Liver (tissue), 9 donors: ENCODE results near the gene LPP. TPM values are rescaled to one million over a fixed set of nuclear protein-coding genes. Genes with fewer than 3 reads are reported as not detected.

Source experiments
- DNase-seq: peaks from one replicate; pipeline ENCODE4 v3.0.0-alpha.2; 2017; ENCODE audit warnings: low spot score
- H3K27ac ChIP-seq, 2 donors: one replicate each; pipeline ENCODE4 v1.7.0; 2013; ENCODE audit warnings: inconsistent platforms in 2 of 2, low read length in 2 of 2, control low read depth in 1 of 2, low read depth in 1 of 2, mild to moderate bottlenecking in 1 of 2
- H3K27me3 ChIP-seq, 4 donors: one replicate each; pipeline versions ENCODE4 v1.6.1 to v1.7.0; 2013; ENCODE audit warnings: low read length in 3 of 4, inconsistent platforms in 1 of 4, mild to moderate bottlenecking in 1 of 4, moderate library complexity in 1 of 4; ENCODE audit not compliant: control insufficient read depth in 4 of 4, insufficient read depth in 4 of 4
- H3K36me3 ChIP-seq, 4 donors: one replicate each; pipeline versions ENCODE4 v1.6.1 to v1.7.0; 2013; ENCODE audit warnings: low read length in 3 of 4, mild to moderate bottlenecking in 3 of 4, low read depth in 1 of 4, moderate library complexity in 1 of 4; ENCODE audit not compliant: control insufficient read depth in 4 of 4, insufficient read depth in 3 of 4
- H3K4me1 ChIP-seq, 4 donors: one replicate each; pipeline versions ENCODE4 v1.6.1 to v1.7.0; 2013; ENCODE audit warnings: low read length in 3 of 4, mild to moderate bottlenecking in 3 of 4, moderate library complexity in 1 of 4; ENCODE audit not compliant: control insufficient read depth in 4 of 4, insufficient read depth in 4 of 4
- H3K4me3 ChIP-seq, 3 donors: one replicate each; pipeline versions ENCODE4 v1.6.1 to v1.7.0; 2013; ENCODE audit warnings: low read length in 3 of 3, control low read depth in 1 of 3, low read depth in 1 of 3, mild to moderate bottlenecking in 1 of 3
- H3K9ac ChIP-seq, 2 donors: one replicate each; pipeline ENCODE4 v1.7.0; 2013; ENCODE audit warnings: low read length in 2 of 2, mild to moderate bottlenecking in 2 of 2, moderate library complexity in 2 of 2, control low read depth in 1 of 2, low read depth in 1 of 2
- H3K9me3 ChIP-seq, 4 donors: one replicate each; pipeline versions ENCODE4 v1.6.1 to v1.7.0; 2013; ENCODE audit warnings: low read length in 3 of 4; ENCODE audit not compliant: control insufficient read depth in 4 of 4
- EGR1 ChIP-seq, 2 donors: IDR thresholded peaks; 2 replicates each; pipeline ENCODE4 v1.6.1; 2016 to 2018; ENCODE audit warnings: antibody characterized with exemption in 2 of 2, low read depth in 2 of 2
- FOXA1 ChIP-seq: IDR thresholded peaks from 2 replicates; pipeline ENCODE4 v1.6.1; 2016; ENCODE audit warnings: antibody characterized with exemption
- FOXA2 ChIP-seq: IDR thresholded peaks from 2 replicates; pipeline ENCODE4 v1.6.1; 2016; ENCODE audit warnings: antibody characterized with exemption
- GABPA ChIP-seq, 2 donors: IDR thresholded peaks in 1 of 2; conservative IDR thresholded peaks in 1 of 2; 2 replicates each; pipeline ENCODE4 v1.6.1; 2016; ENCODE audit warnings: antibody characterized with exemption in 2 of 2, mild to moderate bottlenecking in 1 of 2, moderate library complexity in 1 of 2
- HNF4A ChIP-seq, 2 donors: conservative IDR thresholded peaks; 2 replicates each; pipeline ENCODE4 v1.6.1; 2016; ENCODE audit warnings: antibody characterized with exemption in 2 of 2, mild to moderate bottlenecking in 2 of 2
- HNF4G ChIP-seq: IDR thresholded peaks from 2 replicates; pipeline ENCODE4 v1.6.1; 2016; ENCODE audit warnings: antibody characterized with exemption
- JUND ChIP-seq, 2 donors: IDR thresholded peaks; 2 replicates each; pipeline ENCODE4 v1.6.1; 2016; ENCODE audit warnings: antibody characterized with exemption in 2 of 2
- NR2F2 ChIP-seq: IDR thresholded peaks from 2 replicates; pipeline ENCODE4 v1.6.1; 2016; ENCODE audit warnings: antibody characterized with exemption
- RAD21 ChIP-seq, 2 donors: IDR thresholded peaks; 2 replicates each; pipeline ENCODE4 v1.6.1; 2016; ENCODE audit warnings: antibody characterized with exemption in 2 of 2, mild to moderate bottlenecking in 2 of 2
- RXRA ChIP-seq, 2 donors: IDR thresholded peaks; 2 replicates each; pipeline ENCODE4 v1.6.1; 2017 to 2018; ENCODE audit warnings: antibody characterized with exemption in 2 of 2, mild to moderate bottlenecking in 1 of 2
- SP1 ChIP-seq: IDR thresholded peaks from 2 replicates; pipeline ENCODE4 v1.6.1; 2018; ENCODE audit warnings: antibody characterized with exemption, mild to moderate bottlenecking
- TAF1 ChIP-seq: conservative IDR thresholded peaks from 2 replicates; pipeline ENCODE4 v1.6.1; 2016; ENCODE audit warnings: antibody characterized with exemption, mild to moderate bottlenecking
- YY1 ChIP-seq: IDR thresholded peaks from 2 replicates; pipeline ENCODE4 v1.6.1; 2016; ENCODE audit warnings: antibody characterized with exemption, mild to moderate bottlenecking
- WGBS: extraction: QIAGEN DNeasy Blood & Tissue Kit; methylation state at CpG from one replicate; pipeline ENCODE4 v1.1.7; 2013; 5-methylcytosine and 5-hydroxymethylcytosine counted together
- polyA plus RNA-seq, 2 donors: library from polyadenylated mRNA; stranded (reverse) in 1 of 2; unstranded in 1 of 2; fragments of 200-250 nt in 1 of 2; fragments of >200 nt in 1 of 2; fragmentation: Nextera tagmentation in 1 of 2; extraction: Ambion mirVana in 1 of 2; gene quantifications; one replicate each; pipeline versions ENCODE4 v1.2.1 to v1.2.3, GENCODE V29; 2013 to 2015
- total RNA-seq, 2 donors: library from RNA; depleted of rRNA; stranded (reverse); fragments of >200 nt; gene quantifications; one replicate each; pipeline ENCODE4 v1.2.3, GENCODE V29; 2014
- TF ChIP-seq, protein P1 (sequence below): IDR thresholded peaks from 2 replicates; pipeline ENCODE4 v1.6.1; 2016; ENCODE audit warnings: antibody characterized with exemption
- TF ChIP-seq, protein P2 (sequence below): IDR thresholded peaks from 2 replicates; pipeline ENCODE4 v1.6.1; 2016; ENCODE audit warnings: antibody characterized with exemption
- TF ChIP-seq, protein P3 (sequence below): IDR thresholded peaks from 2 replicates; pipeline ENCODE4 v1.6.1; 2016; ENCODE audit warnings: antibody characterized with exemption, mild to moderate bottlenecking
- TF ChIP-seq, protein P4 (sequence below): fragments of 150-350 bp; IDR thresholded peaks from 2 replicates; pipeline ENCODE4 v1.5.1; 2017; ENCODE audit warnings: improper control_type of control experiment, low read depth, low read length; ENCODE audit not compliant: missing input control
- TF ChIP-seq, protein P5 (sequence below): IDR thresholded peaks from 2 replicates; pipeline ENCODE4 v1.6.1; 2016; ENCODE audit warnings: antibody characterized with exemption
- donor health status: healthy.
- donor health status: healthy.
- donor health status: healthy.
- donor health status: healthy.
- donor health status: healthy.

The LPP gene
- total and polyA plus RNA-seq, 4 donors: 3.3 to 53.7 (median 28.2) TPM

DNA sequence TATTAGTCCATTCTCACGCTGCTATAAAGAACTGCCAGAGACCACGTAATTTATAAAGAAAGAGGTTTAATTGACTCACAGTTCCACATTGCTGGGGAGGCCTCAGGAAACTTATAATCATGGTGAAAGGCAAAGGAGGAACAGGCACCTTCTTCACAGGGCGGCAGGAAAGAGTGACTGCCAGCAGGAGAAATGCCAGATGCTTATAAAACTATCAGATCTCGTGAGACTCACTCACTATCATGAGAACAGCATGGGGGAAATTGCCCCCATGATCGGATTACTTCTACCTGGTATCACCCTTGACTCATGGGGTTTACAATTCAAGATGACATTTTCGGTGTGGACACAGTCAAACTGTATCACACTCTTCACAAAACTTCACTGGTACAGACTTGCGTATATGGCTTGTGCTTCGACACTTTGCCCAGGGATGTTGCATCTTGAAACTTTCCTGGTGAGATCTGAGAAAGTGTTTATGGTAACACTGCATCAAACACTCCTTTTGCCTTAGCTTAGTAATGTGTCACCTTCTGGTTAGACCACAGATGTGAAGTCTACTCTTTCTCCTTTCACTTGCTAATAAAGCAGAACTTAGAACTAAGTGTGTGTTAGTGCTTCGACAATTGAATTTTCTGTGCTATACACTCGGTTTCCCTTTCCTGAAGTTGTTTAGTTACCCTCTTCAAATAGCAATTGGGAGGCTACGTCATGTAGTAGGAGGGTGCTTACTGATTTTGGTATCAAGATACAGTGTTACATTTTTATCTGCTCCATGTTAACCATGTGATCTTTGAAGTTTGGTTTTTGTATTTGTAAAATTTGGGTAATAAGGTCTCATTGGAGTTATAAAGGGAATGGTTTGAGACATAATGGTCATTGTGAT is 185.7 kb downstream of the LPP start:
- TF ChIP-seq TAF1: no peak
- TF ChIP-seq, protein P1, sequence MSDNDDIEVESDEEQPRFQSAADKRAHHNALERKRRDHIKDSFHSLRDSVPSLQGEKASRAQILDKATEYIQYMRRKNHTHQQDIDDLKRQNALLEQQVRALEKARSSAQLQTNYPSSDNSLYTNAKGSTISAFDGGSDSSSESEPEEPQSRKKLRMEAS: no peak
- TF ChIP-seq FOXA1: no peak
- no peak for TF ChIP-seq FOXA2
- no peak for TF ChIP-seq YY1
- no peak for TF ChIP-seq HNF4G
- Histone ChIP-seq H3K9ac (no peak overlapping the region), H3K4me1 (peaks cover 4 to 20% (median 10%) of the 10 kb centered on the region in 4 donors), H3K9me3 (no peaks in the 10 kb centered on the region), H3K27me3 (no peaks in the 10 kb centered on the region), H3K27ac (no peak overlapping the region), H3K4me3 (no peak overlapping the region), H3K36me3 (peaks cover 0 to 2% (median 0%) of the 10 kb centered on the region in 4 donors)
- WGBS: 86% methylated on average over 11 of the region's 11 CpGs
- no peak for DNase-seq

DNA sequence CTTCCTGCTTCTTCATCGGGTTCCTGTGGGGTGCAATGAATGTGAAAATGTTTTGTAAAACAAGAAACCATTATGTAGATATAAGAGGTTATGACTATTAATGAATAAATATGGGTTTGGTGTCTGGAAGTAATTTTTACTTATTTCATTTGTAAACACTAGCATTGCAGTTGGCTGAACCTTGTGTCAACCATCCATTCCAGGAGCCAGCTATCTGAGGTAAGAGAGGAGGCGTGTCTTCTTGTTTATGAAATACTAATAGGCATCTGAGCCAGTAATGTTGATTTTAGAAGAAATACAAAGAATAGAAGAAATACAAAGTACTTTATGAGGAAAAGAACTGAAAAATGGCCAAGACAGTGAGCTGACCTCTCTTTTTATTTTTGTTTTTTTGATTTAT is 187.5 kb downstream of the LPP start:
- no peak overlapping the region for H3K4me3 ChIP-seq
- no peak overlapping the region for H3K9ac ChIP-seq
- TF ChIP-seq SP1 (no peak), EGR1 (IDR thresholded peaks at IDR 0.05; ENCODE audit: low read depth in 2 of 2) (no peak), TAF1 (no peak), RXRA (IDR thresholded peaks at IDR 0.05) (peak; percentile 52 to 73), NR2F2 (no peak), HNF4G (no peak), YY1 (peak; percentile 46), GABPA (IDR thresholded peaks at IDR 0.05 in 1 of 2, conservative IDR thresholded peaks at IDR 0.05 in 1 of 2) (no peak), FOXA2 (peak; percentile 47), FOXA1 (peak; percentile 49), HNF4A (conservative IDR thresholded peaks at IDR 0.05) (peak; percentile 35 to 60), JUND (IDR thresholded peaks at IDR 0.05) (peak in 1 of 2 donors; percentile 41), RAD21 (IDR thresholded peaks at IDR 0.05) (peak; percentile 37 to 39)
- TF ChIP-seq, protein P2, sequence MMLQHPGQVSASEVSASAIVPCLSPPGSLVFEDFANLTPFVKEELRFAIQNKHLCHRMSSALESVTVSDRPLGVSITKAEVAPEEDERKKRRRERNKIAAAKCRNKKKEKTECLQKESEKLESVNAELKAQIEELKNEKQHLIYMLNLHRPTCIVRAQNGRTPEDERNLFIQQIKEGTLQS: no peak
- TF ChIP-seq, protein P3, sequence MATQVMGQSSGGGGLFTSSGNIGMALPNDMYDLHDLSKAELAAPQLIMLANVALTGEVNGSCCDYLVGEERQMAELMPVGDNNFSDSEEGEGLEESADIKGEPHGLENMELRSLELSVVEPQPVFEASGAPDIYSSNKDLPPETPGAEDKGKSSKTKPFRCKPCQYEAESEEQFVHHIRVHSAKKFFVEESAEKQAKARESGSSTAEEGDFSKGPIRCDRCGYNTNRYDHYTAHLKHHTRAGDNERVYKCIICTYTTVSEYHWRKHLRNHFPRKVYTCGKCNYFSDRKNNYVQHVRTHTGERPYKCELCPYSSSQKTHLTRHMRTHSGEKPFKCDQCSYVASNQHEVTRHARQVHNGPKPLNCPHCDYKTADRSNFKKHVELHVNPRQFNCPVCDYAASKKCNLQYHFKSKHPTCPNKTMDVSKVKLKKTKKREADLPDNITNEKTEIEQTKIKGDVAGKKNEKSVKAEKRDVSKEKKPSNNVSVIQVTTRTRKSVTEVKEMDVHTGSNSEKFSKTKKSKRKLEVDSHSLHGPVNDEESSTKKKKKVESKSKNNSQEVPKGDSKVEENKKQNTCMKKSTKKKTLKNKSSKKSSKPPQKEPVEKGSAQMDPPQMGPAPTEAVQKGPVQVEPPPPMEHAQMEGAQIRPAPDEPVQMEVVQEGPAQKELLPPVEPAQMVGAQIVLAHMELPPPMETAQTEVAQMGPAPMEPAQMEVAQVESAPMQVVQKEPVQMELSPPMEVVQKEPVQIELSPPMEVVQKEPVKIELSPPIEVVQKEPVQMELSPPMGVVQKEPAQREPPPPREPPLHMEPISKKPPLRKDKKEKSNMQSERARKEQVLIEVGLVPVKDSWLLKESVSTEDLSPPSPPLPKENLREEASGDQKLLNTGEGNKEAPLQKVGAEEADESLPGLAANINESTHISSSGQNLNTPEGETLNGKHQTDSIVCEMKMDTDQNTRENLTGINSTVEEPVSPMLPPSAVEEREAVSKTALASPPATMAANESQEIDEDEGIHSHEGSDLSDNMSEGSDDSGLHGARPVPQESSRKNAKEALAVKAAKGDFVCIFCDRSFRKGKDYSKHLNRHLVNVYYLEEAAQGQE: no peak
- TF ChIP-seq, protein P4, sequence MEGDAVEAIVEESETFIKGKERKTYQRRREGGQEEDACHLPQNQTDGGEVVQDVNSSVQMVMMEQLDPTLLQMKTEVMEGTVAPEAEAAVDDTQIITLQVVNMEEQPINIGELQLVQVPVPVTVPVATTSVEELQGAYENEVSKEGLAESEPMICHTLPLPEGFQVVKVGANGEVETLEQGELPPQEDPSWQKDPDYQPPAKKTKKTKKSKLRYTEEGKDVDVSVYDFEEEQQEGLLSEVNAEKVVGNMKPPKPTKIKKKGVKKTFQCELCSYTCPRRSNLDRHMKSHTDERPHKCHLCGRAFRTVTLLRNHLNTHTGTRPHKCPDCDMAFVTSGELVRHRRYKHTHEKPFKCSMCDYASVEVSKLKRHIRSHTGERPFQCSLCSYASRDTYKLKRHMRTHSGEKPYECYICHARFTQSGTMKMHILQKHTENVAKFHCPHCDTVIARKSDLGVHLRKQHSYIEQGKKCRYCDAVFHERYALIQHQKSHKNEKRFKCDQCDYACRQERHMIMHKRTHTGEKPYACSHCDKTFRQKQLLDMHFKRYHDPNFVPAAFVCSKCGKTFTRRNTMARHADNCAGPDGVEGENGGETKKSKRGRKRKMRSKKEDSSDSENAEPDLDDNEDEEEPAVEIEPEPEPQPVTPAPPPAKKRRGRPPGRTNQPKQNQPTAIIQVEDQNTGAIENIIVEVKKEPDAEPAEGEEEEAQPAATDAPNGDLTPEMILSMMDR: no peak
- TF ChIP-seq, protein P5, sequence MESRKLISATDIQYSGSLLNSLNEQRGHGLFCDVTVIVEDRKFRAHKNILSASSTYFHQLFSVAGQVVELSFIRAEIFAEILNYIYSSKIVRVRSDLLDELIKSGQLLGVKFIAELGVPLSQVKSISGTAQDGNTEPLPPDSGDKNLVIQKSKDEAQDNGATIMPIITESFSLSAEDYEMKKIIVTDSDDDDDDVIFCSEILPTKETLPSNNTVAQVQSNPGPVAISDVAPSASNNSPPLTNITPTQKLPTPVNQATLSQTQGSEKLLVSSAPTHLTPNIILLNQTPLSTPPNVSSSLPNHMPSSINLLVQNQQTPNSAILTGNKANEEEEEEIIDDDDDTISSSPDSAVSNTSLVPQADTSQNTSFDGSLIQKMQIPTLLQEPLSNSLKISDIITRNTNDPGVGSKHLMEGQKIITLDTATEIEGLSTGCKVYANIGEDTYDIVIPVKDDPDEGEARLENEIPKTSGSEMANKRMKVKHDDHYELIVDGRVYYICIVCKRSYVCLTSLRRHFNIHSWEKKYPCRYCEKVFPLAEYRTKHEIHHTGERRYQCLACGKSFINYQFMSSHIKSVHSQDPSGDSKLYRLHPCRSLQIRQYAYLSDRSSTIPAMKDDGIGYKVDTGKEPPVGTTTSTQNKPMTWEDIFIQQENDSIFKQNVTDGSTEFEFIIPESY: no peak
- TF ChIP-seq, protein P1: no peak
- H3K27me3 ChIP-seq: no peaks in the 10 kb centered on the region
- 54% methylated on average over 2 of the region's 2 CpGs for WGBS
- no peaks in the 10 kb centered on the region for H3K9me3 ChIP-seq
- no peaks in the 10 kb centered on the region for H3K36me3 ChIP-seq
- H3K4me1 ChIP-seq: peaks cover 4 to 16% (median 6%) of the 10 kb centered on the region in 4 donors
- DNase-seq: no peak
- peak overlapping the region; percentile 13 to 44 for H3K27ac ChIP-seq
